H9 (cell line): Measurements from ENCODE around the gene LRRC7. TPM values are rescaled to one million over a fixed set of nuclear protein-coding genes. Genes with fewer than 3 reads are reported as not detected.

Experiments used
- DNase-seq: peaks from one replicate; pipeline ENCODE4 v3.0.0-alpha.2; 2017
- H2AFZ ChIP-seq: one replicate; pipeline ENCODE4 v1.6.1; 2013; ENCODE audit warnings: mild to moderate bottlenecking, low read length, control low read depth, moderate library complexity
- H2AK5ac ChIP-seq: 2 replicates; pipeline ENCODE4 v1.6.1; 2013; ENCODE audit warnings: low read length, control low read depth, mixed read lengths; ENCODE audit not compliant: insufficient read length
- H2BK120ac ChIP-seq: one replicate; pipeline ENCODE4 v1.6.1; 2013; ENCODE audit warnings: low read depth, mild to moderate bottlenecking, low read length, control low read depth, inconsistent platforms; ENCODE audit not compliant: poor library complexity, severe bottlenecking
- H2BK12ac ChIP-seq: 2 replicates; pipeline ENCODE4 v1.6.1; 2013; ENCODE audit warnings: low read length, control low read depth, mixed read lengths, low read depth; ENCODE audit not compliant: insufficient read length
- H2BK15ac ChIP-seq: 2 replicates; pipeline ENCODE4 v1.6.1; 2013; ENCODE audit warnings: low read depth, low read length, control low read depth
- H2BK20ac ChIP-seq: one replicate; pipeline ENCODE4 v1.6.1; 2013; ENCODE audit warnings: low read depth, mild to moderate bottlenecking, low read length, control low read depth, inconsistent platforms; ENCODE audit not compliant: poor library complexity, severe bottlenecking
- H2BK5ac ChIP-seq: 2 replicates; pipeline ENCODE4 v1.6.1; 2013; ENCODE audit warnings: low read length, control low read depth, mixed read lengths; ENCODE audit not compliant: insufficient read length
- H3K14ac ChIP-seq: 2 replicates; pipeline ENCODE4 v1.6.1; 2013; ENCODE audit warnings: low read length, control low read depth; ENCODE audit not compliant: insufficient read depth
- H3K18ac ChIP-seq: 2 replicates; pipeline ENCODE4 v1.6.1; 2013; ENCODE audit warnings: low read depth, mild to moderate bottlenecking, mixed read lengths, low read length, control low read depth; ENCODE audit not compliant: insufficient read length
- H3K23ac ChIP-seq: 2 replicates; pipeline ENCODE4 v1.6.1; 2013; ENCODE audit warnings: low read length, control low read depth, mixed read lengths, low read depth; ENCODE audit not compliant: insufficient read length
- H3K23me2 ChIP-seq: 2 replicates; pipeline ENCODE4 v1.6.1; 2013; ENCODE audit warnings: low read depth, mild to moderate bottlenecking, mixed read lengths, low read length, control low read depth; ENCODE audit not compliant: insufficient read length, poor library complexity, severe bottlenecking
- H3K27ac ChIP-seq: 2 replicates; pipeline ENCODE4 v1.5.1; 2013; ENCODE audit warnings: low read length, control low read depth, mixed read lengths, low read depth; ENCODE audit not compliant: insufficient read length
- H3K27me3 ChIP-seq: 2 replicates; pipeline ENCODE4 v1.6.1; 2013; ENCODE audit warnings: low read length, control low read depth, inconsistent platforms; ENCODE audit not compliant: insufficient read depth
- H3K4ac ChIP-seq: 2 replicates; pipeline ENCODE4 v1.6.1; 2013; ENCODE audit warnings: low read depth, mild to moderate bottlenecking, control low read depth, inconsistent platforms, low read length, moderate library complexity
- H3K4me1 ChIP-seq: 2 replicates; pipeline ENCODE4 v1.6.1; 2013; ENCODE audit warnings: low read length, control low read depth, inconsistent platforms; ENCODE audit not compliant: insufficient read depth
- H3K4me2 ChIP-seq: 2 replicates; pipeline ENCODE4 v1.6.1; 2013; ENCODE audit warnings: low read length, control low read depth, mixed read lengths; ENCODE audit not compliant: insufficient read length, insufficient read depth
- H3K56ac ChIP-seq: 2 replicates; pipeline ENCODE4 v1.6.1; 2013; ENCODE audit warnings: low read depth, mild to moderate bottlenecking, mixed read lengths, low read length, control low read depth; ENCODE audit not compliant: insufficient read length
- H3K79me1 ChIP-seq: 2 replicates; pipeline ENCODE4 v1.6.1; 2013; ENCODE audit warnings: low read depth, mild to moderate bottlenecking, moderate library complexity, low read length, control low read depth, inconsistent platforms; ENCODE audit not compliant: insufficient read depth, poor library complexity, severe bottlenecking
- H3K79me2 ChIP-seq: 2 replicates; pipeline ENCODE4 v1.6.1; 2013; ENCODE audit warnings: low read length, control low read depth, inconsistent platforms; ENCODE audit not compliant: insufficient read depth
- H3K9ac ChIP-seq: 2 replicates; pipeline ENCODE4 v1.6.1; 2013; ENCODE audit warnings: low read length, control low read depth, mixed read lengths; ENCODE audit not compliant: insufficient read length; ENCODE audit errors: extremely low read depth
- H3K9me3 ChIP-seq: one replicate; pipeline ENCODE4 v1.6.1; 2013; ENCODE audit warnings: low read depth, low read length, inconsistent platforms; ENCODE audit not compliant: control insufficient read depth
- H3T11ph ChIP-seq: one replicate; pipeline ENCODE4 v1.6.1; 2013; ENCODE audit warnings: mild to moderate bottlenecking, low read length, control low read depth, inconsistent platforms
- H4K20me1 ChIP-seq: one replicate; pipeline ENCODE4 v1.6.1; 2013; ENCODE audit not compliant: control insufficient read depth, insufficient read length, insufficient read depth
- H4K5ac ChIP-seq: 2 replicates; pipeline ENCODE4 v1.6.1; 2013; ENCODE audit warnings: low read depth, mild to moderate bottlenecking, mixed read lengths, low read length, control low read depth; ENCODE audit not compliant: insufficient read length
- H4K8ac ChIP-seq: replicated peaks from 2 replicates; pipeline ENCODE4 v1.6.1; 2013; ENCODE audit warnings: low read length, control low read depth, mixed read lengths, low read depth; ENCODE audit not compliant: insufficient read length
- H4K91ac ChIP-seq: 2 replicates; pipeline ENCODE4 v1.6.1; 2013; ENCODE audit warnings: low read depth, mild to moderate bottlenecking, moderate library complexity, mixed read lengths, low read length, control low read depth; ENCODE audit not compliant: insufficient read length
- H3K27ac Mint-ChIP-seq, 3 experiments: 2 replicates in 2 of 3; 3 replicates in 1 of 3; pipeline ENCODE4 v1.8.0; 2020 to 2021; ENCODE audit warnings: mixed read lengths in 3 of 3, mild to moderate bottlenecking in 1 of 3, moderate library complexity in 1 of 3
- H3K27me3 Mint-ChIP-seq: 2 replicates; pipeline ENCODE4 v1.8.0; 2021; ENCODE audit warnings: low read depth, mild to moderate bottlenecking, moderate library complexity, mixed read lengths
- H3K36me3 Mint-ChIP-seq, 3 experiments: 2 replicates in 2 of 3; 3 replicates in 1 of 3; pipeline ENCODE4 v1.8.0; 2020 to 2021; ENCODE audit warnings: low read depth in 3 of 3, mixed read lengths in 3 of 3; ENCODE audit not compliant: insufficient read depth in 1 of 3
- H3K4me1 Mint-ChIP-seq, 2 experiments: 2 replicates each; pipeline ENCODE4 v1.8.0; 2020; ENCODE audit warnings: mixed read lengths in 2 of 2
- H3K4me3 Mint-ChIP-seq, 2 experiments: 2 replicates in 1 of 2; 3 replicates in 1 of 2; pipeline ENCODE4 v1.8.0; 2020 to 2021; ENCODE audit warnings: mild to moderate bottlenecking in 2 of 2, mixed read lengths in 2 of 2, moderate library complexity in 1 of 2
- H3K9me3 Mint-ChIP-seq, 2 experiments: 2 replicates in 1 of 2; 3 replicates in 1 of 2; pipeline ENCODE4 v1.8.0; 2020; ENCODE audit warnings: mild to moderate bottlenecking in 2 of 2, mixed read lengths in 2 of 2, moderate library complexity in 1 of 2
- CTCF ChIP-seq: fragments of 200-600 bp; sonication (generic); conservative IDR thresholded peaks from 3 replicates; pipeline ENCODE4 v1.8.0; 2021; ENCODE audit warnings: antibody characterized with exemption, mild to moderate bottlenecking
- WGBS: extraction: QIAGEN DNeasy Blood & Tissue Kit; methylation state at CpG from one replicate; pipeline ENCODE4 v1.1.7; 2013; ENCODE audit warnings: missing lambda C conversion rate, low lambda C conversion rate, mixed read lengths; ENCODE audit not compliant: insufficient read length; ENCODE audit errors: extremely low coverage; 5-methylcytosine and 5-hydroxymethylcytosine counted together
- total RNA-seq: library from RNA; stranded (reverse); gene quantifications from 2 replicates; pipeline ENCODE4 v1.2.1, GENCODE V29; 2021

The LRRC7 gene
- total RNA-seq, 1 experiment from 2014 or later = not detected

DNA sequence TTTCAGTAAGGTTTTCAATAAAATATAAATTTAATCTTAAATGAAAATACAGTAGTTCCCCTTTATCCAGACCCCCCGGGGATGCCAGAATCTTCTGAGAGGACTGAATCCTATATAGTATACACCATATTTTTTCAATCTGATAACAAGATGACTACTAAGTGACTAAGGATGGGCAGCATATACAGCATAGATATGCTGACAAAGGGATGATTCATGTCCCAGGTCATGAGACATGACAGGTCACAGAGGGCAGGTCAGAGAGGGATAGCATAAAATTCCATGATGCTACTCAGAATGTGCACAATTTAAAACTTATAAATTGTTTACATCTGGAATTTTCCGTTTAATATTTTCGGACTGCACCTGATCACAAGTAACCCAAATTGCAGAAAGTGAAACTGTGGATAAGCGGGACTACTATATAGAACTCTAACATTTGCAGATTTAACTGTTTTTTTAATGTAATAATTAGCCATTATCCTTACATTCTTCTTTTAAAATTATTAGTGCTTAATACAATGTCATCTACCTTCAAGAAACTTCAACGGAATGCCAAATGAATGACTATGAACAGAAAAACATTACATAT lies 588.9 kb downstream of the LRRC7 start:
- H3K9me3 Mint-ChIP-seq = no peaks in the 10 kb centered on the region
- H4K91ac ChIP-seq = no peak overlapping the region
- H2BK12ac ChIP-seq = no peak overlapping the region
- no peaks in the 10 kb centered on the region for H3K79me1 ChIP-seq
- DNase-seq = no peak
- H2BK15ac ChIP-seq = no peak overlapping the region
- H4K20me1 ChIP-seq = no peaks in the 10 kb centered on the region
- no peaks in the 10 kb centered on the region for H3K27me3 ChIP-seq
- H3K4ac ChIP-seq = no peak overlapping the region
- H3K79me2 ChIP-seq = no peaks in the 10 kb centered on the region
- no peak overlapping the region for H3T11ph ChIP-seq
- H3K14ac ChIP-seq = no peak overlapping the region
- no peak overlapping the region for H2AFZ ChIP-seq
- no peaks in the 10 kb centered on the region for H3K23me2 ChIP-seq
- H3K56ac ChIP-seq = no peak overlapping the region
- H3K4me2 ChIP-seq = no peak overlapping the region
- no peak overlapping the region for H2BK120ac ChIP-seq
- H3K4me1 Mint-ChIP-seq = no peaks in the 10 kb centered on the region
- H3K36me3 Mint-ChIP-seq = peaks cover 0 to 15% (median 11%) of the 10 kb centered on the region in 3 experiments; a peak in 5 of 7 replicates
- WGBS = no CpG with 5 or more reads among the region's 5 CpGs
- H4K8ac ChIP-seq = no peak overlapping the region
- H3K18ac ChIP-seq = no peak overlapping the region
- no peak overlapping the region for H2BK5ac ChIP-seq
- no peak overlapping the region for H3K27ac ChIP-seq
- no peak overlapping the region for H2BK20ac ChIP-seq
- H2AK5ac ChIP-seq = no peak overlapping the region
- no peak overlapping the region for H3K9ac ChIP-seq
- H3K4me1 ChIP-seq = no peaks in the 10 kb centered on the region
- no peaks in the 10 kb centered on the region for H3K27me3 Mint-ChIP-seq
- no peak for TF ChIP-seq CTCF
- no peaks in the 10 kb centered on the region for H3K9me3 ChIP-seq
- no peak overlapping the region for H3K23ac ChIP-seq
- no peak overlapping the region for H3K4me3 Mint-ChIP-seq
- no peak overlapping the region for H4K5ac ChIP-seq
- no peak overlapping the region for H3K27ac Mint-ChIP-seq
